GM12874 (cell line): ENCODE results near the gene CFAP100.

ENCODE experiments used
- CTCF ChIP-seq: IDR thresholded peaks from 2 replicates; pipeline ENCODE4 v1.5.1; 2011; ENCODE audit warnings: low read depth, mild to moderate bottlenecking, control low read depth, low read length, moderate library complexity; ENCODE audit not compliant: insufficient read depth

The CFAP100 gene

DNA sequence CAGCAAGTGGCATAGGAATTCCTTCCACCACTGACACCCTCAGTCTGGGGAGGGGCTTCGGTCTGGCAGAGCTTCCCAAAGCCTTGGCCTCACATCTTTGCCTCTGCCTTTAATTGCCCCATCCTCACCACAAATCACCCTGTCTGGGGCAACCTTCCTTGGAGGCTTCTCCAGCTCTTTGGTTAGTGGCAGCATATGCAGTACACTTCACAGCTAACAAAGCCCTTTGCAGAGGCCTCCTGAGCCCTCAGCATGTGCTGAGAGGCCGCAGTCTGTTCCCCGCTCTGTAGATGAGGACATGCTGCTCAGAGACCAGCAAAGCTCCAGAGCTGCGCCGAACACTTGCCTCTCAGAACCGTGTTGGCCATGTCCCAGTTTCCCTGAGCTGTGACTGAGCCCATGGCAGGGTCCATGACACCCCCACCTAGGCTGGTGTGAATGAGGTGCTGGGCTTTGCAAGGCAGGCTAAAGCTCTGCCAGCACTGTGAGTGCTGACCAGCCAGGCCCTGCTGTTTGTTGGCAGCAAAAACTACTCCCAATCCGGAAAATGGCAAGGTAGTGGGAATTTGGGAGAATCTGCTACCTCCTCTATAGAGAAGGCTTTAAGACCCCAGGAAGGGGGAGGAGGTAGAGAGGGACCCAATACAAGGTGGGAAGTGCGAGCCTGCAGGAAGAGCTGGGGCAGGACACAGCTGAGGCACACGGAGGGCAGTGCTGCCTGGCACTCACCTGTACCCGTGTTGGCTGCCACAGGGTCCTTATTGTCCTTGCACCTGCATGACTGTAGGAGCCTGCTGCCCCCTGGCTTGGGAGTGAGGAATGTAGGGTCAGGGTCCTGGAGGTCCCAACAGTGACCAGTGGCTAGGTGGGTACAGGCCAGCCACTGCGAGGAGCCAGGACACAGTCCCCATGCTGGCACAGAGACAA, 29.1 kb upstream of the CFAP100 start:
- no peak for TF ChIP-seq CTCF

DNA sequence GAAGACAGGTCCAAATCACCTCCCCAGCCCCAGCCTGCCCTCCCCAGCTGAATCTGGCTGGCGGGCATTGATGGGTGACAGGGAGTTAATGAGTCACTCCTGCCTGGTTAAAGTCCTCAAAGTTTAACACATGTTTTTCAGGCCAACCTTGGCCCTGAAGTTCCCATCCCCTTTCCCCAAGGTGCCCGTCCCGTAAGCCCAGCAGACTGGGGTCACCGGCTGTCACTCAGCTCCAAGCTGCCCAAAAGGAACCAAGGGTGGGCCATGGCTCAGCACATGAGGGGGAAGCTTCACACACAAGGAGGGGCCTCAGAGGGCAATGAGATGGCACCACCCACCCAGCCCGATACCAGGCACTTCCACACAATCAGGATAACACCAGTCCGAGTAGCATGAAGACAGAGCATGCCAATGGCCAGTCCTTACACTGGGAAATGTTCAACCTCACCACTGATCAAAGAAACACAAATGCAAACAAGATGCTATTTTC, 27.3 kb upstream of the CFAP100 start:
- no peak for TF ChIP-seq CTCF

- no peak for TF ChIP-seq CTCF
Measured at GRCh38 chr3:126369490-126369889, 25.2 kb upstream of the CFAP100 start.

GRCh38 chr3:126370055-126370454, 24.7 kb upstream of the CFAP100 start:
- TF ChIP-seq CTCF, result no peak

GRCh38 chr3:126370606-126371005, 24.1 kb upstream of the CFAP100 start:
- no peak for TF ChIP-seq CTCF

GRCh38 chr3:126371096-126371705, 23.5 kb upstream of the CFAP100 start:
- no peak for TF ChIP-seq CTCF

GRCh38 chr3:126372413-126373145, 22.1 kb upstream of the CFAP100 start:
- TF ChIP-seq CTCF, result no peak
